GM19099 (cell line): ENCODE measurements around the gene LYAR.

ENCODE experiments used
- POLR2A ChIP-seq: IDR thresholded peaks from 3 replicates; pipeline ENCODE4 v1.6.1; 2011; ENCODE audit warnings: low read depth; ENCODE audit not compliant: insufficient read length; ENCODE audit errors: extremely low read depth

The LYAR gene

DNA sequence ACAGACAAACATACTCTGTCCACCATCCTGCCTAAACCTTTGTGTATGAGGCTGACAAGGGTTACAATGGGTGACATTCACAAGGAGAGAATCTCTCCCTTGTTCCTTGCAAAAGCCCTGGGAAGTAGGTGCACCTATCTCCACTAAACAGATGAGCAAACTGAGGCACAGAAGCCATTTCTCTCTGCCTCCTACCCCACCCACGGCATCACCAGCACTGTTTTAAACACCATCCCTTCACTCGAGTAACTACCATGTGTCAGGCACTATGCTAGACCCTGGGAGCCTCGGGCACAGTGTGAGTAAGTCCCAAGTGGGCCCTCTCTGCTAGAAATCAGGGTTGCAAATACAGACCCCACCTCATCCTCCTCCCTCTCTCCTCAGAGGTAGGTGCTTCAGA lies 899 bp downstream of the LYAR start:
- no peak for TF ChIP-seq POLR2A

DNA sequence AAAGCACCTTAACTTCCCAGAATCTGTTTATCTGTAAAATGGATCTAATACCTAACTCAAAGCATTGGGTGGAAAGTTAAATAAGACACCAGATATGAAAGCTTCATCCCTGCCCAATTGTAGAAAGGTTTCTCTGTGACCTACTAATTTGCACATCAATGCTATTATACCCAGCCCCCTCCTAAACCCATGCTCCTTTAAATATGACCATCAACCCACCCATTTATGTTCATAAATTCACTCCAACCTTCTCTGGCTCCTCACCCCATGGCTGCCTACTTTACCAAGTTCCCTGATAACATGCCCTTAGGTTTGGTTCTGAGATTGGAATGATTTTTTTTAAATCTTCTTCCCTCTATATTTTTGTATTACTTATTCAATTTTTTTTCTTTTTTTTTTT lies 1.9 kb downstream of the LYAR start:
- no peak for TF ChIP-seq POLR2A

DNA sequence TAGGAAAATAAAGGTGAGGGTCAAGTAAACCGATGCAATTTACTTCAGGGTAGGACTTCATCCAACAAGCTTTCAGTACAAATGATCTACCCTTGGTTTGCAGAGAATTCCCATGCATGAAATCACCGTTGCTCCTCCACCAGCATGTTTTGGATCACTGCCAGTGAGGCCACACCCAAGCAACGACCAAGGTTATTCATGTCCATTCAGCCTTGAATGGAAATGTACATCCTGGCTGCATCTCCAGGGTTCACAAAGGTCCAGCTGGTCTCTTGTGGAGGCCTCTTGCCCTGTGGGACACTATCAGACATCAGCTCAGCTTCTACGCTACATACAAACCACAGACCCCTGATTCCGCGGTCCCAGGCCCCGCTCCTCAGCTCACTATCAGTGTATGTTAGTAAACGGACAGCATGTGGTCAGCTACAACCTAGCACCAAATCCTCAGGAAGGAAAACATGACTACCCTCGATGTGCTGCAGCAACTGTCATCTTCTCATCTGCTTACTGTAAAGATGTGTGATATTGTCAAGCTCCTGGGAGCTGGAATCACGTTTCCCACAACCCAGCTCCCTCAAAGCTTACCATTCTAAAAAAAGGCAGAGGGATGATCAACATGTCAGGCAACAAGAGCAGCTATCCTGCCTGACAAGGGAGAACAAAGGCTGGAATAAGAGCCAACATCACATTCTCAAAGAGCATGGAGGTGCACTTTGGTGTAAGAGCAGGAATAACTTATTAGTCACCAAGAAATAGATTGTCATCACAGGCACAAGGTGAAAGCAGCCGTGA lies 4.9 kb downstream of the LYAR start:
- no peak for TF ChIP-seq POLR2A

DNA sequence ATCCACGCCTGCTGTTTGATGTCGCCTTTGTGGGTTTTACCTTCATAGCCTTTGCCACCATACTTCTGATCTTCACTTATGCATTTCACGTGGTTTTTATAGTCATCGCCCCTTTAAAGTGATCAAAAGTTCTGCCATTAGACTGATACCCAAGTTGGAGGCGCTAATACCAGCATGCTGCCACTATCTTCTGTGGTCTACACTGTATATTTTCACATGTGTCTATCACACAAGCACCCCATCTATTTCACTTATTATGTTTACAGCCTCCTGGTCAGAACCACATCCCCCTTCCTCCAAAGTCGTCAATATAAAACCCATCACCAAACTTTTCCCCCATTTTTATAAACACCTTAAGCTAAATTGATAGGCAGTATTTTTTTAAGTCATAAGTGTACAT lies 8.2 kb downstream of the LYAR start:
- TF ChIP-seq POLR2A: no peak

DNA sequence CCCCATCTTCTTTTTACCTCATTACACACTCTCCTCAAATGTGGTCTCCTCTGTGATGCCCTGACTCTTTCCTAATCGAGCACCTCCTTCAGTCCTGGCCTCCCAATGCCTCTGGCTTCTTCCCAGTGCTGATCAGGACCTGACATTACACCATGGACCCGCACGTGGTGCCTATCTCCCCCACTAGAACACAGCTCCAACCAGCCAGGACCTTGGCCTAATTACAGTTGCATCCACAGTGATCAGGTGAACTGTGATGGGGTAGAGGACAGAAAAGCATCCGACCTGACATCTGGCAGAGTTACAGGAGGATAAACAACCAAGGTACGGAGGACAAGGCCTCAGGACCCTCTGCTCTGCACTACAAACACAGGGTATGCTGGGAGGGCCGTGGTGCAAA lies 12.4 kb downstream of the LYAR start:
- no peak for TF ChIP-seq POLR2A

DNA sequence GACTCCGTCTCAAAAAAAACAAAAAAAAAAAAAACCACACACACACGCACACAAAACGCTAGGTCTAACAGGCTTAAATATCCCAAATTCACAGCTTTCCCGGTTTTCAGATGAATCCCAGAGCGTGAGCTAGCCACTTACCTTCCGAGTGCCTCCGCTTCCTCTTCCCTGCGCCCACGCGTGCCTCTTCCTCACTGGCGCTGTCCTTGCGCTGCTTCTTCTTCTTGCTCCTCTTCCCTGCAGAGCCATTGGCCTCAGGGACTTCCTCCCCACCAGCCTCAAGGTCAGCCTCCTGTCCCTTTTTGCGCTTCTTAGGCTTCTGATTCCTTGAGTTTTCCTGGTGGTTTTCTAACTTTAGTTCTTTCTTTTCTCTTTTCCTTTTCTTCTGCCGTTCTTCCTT lies 15.7 kb downstream of the LYAR start:
- no peak for TF ChIP-seq POLR2A

DNA sequence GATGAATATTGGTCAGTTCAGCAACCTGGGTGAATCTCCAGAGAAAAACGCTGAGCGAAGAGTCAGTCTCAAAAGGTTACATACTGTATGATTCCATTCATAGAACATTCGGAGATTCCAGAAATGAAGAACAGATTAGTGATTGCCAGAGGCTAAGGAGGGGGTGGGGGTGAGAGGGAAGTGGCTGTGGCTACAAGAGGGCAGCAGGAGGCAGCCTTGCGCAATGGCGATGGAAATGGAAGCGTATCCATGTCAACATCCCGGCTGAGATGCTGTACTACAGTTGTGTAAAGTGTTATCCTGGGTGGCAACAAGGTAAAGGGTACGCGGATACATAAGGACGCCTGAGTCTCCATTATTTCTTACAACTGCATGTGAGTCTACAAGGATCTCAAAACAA lies 18.0 kb downstream of the LYAR start:
- no peak for TF ChIP-seq POLR2A

DNA sequence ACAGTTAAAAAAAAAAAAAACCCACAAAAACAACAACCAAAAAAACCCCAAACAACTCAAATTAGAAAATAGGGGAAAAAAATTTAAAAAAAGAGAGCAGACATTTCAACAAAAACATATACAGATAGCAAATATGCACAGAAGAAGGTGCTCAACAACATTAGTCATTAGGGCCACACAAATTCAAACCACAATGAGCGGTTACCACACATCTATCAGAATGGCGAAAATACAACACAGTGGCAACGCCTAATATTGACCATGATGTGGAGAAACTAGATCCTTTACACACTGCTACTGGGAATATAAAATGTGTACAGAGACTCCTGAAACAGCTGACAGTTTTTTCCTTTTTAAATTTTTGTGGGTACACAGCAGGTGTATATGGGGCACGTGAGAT lies 19.4 kb downstream of the LYAR start:
- no peak for TF ChIP-seq POLR2A

DNA sequence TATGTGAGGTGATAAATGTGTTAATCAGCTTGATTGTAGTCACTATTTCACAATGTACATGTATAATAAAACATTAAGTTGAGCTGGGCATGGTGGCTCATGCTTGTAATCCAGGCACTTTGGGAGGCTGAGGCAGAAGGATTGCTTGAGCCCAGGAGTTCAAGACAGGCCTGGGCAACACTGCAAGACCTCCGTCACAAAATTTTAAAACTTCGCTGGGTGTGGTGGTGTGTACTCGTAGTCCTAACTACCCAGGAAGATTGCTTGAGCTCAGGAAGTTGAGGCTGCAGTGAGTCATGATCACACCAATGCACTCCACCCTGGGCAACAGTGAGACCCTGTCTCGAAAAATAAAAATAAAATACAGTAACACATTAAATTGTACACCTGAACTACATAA lies 20.1 kb downstream of the LYAR start:
- TF ChIP-seq POLR2A: no peak

DNA sequence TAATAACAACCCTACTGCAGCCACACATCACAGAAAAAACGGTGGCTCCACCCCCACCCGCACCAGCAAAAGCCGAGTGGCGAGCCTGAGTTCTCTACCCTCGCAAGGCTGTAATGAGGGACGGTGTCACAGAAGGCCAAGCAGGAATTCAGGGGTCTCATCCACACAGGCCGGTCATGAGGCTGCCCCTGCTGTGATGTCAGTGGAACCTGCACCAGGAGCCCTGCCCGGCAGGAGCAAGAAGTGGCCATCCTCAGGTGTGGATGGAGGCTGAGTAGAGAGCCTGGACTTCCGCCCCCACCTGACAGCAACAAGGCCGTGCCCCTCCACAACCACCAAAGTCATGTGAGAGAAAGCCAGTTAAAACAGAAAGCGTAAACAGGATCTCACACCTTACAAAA lies 20.6 kb downstream of the LYAR start:
- TF ChIP-seq POLR2A: no peak

DNA sequence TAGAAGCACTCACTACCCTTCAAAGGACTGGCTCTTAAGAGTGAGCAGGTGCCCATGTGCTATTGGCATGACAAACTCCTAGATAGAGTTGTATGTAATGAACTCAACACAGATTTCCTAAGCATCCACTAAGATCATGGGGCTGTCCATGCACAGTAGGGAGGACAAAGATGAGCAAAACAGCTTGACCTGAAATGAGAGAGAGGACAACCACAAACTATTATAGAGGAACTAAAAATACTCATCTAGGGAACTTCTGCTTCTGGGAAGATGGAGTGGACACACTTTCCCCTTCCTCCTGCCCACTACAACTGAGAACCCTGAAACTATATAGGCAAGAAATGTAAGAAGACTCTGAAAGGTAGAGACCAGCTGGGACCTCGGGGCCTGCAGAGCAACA lies 21.2 kb downstream of the LYAR start:
- TF ChIP-seq POLR2A: no peak

DNA sequence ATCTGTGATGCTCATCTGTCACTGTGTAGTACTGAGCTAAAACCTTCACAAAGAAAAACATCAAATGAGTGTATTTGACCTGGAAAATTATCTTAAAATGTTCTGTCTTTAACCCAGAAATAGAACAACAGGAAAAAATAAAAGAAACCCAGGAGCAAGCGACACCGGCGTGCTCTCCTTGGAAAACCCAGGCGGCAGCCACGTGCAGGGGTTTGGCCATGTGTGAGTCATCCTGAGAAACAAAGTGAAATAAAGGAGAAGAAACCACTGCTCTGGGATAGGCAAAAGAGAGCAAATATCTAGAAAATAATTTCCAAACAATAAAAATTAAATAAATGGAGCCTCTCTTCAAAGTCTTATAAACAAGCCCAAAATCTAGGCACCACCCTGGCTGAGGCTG lies 22.0 kb downstream of the LYAR start:
- TF ChIP-seq POLR2A: no peak

DNA sequence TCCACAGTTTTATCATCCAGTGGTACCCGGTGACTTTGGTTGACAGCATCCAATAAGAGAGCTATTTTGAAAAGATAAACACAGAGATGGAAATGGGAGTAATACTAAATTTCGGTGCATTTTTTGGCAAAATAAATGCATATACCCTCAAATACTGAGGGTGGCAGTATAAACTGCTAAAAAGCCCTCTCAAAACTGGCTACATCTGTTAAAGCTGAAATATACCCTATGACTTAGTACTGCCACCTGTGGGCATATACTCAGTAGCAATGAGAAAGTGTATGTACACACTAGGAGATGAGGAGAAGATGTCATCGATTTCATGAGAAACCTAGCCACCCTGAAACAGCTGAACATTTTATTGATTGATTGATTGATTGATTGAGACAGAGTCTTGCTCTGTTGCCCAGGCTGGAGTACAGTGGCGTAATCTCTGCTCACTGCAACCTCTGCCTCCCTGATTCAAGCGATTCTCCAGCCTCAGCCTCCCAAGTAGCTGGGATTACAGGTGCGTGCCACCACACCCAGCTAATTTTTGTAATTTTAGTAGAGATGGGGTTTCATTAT lies 29.7 kb downstream of the LYAR start:
- TF ChIP-seq POLR2A: no peak

DNA sequence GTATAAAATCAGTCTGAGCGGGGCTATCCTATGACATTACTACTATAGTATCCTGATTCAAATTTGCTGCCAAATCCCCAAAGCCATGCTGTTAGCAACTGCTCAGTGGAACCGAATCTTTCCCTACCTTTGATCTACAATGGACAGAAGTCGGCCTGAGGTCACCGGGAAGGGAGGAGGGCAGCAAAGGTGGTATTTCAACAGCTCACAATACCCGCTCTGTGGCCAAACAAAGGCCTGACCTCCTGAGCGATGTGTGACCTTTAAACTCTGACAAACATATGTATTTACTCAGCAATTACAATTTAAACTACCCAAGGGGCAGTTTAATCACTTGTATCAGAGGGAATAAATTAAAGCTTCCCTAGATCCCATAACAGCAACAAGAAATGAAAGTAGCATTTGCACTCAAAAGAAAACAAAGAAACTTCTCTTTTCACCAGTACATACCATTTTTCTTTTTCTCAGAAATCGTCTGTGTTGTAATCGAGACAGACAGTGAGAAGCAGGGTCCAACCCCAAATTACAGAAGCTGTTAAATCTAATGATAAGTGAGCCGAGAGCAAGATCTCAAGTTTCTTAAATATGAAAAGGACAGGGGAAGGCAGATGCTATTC lies 30.4 kb downstream of the LYAR start:
- TF ChIP-seq POLR2A: no peak

DNA sequence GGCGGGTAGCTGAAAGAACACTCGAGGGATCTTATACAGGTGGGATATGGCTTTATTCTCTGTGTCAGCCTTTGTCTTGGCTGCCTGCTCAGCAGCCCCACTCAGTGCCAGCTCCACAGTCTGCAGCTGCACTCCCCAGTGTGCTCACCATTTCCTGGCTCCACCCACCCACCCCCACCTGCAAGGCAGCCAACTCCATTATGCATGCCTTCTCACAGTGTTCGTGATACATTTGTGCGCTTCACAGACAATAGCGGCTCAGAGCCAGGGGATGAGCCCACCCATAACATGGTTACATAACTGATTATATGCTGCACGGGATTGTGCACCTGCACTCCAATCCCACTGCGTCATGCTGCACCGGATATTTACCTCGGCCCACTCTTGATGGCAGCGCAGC lies 33.2 kb downstream of the LYAR start:
- TF ChIP-seq POLR2A: no peak

DNA sequence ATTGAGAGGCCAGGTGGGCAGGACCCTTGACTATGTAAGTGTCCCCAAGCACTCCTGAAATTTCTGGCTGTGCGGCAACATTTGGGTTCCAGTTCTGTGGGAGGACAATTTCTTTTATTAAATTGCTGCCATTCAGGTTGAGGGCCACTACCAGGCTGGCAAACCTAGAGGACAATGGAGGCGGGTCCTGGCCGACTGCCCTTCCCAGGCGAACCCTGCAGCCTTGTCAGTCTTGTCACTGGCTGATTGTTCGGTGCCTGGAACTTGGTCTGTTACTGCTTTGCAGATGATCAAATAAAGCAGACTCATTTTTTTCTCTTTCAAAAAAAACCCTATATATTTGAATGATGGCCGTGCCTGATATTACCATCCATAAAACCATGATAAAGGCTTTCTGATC lies 35.3 kb downstream of the LYAR start:
- TF ChIP-seq POLR2A: no peak
